Stimulated activated CD8-positive, alpha-beta memory T cell treated with anti-CD3 and anti-CD28 coated beads, Interleukin-12 subunit alpha, Interleukin-12 subunit beta, amount 100 ng/mL, for 24 hours (primary cell): ENCODE results near the gene SLC25A48.
"Not testable (repeated sequence)": the region's sequence is repeated elsewhere in the genome, so short reads cannot be mapped to it uniquely, and the experiment has no call there.

ENCODE experiments used
- DNase-seq: peaks from one replicate; pipeline ENCODE4 v3.0.0-alpha.2; 2020; ENCODE audit errors: extremely low read depth

Gene SLC25A48

DNA sequence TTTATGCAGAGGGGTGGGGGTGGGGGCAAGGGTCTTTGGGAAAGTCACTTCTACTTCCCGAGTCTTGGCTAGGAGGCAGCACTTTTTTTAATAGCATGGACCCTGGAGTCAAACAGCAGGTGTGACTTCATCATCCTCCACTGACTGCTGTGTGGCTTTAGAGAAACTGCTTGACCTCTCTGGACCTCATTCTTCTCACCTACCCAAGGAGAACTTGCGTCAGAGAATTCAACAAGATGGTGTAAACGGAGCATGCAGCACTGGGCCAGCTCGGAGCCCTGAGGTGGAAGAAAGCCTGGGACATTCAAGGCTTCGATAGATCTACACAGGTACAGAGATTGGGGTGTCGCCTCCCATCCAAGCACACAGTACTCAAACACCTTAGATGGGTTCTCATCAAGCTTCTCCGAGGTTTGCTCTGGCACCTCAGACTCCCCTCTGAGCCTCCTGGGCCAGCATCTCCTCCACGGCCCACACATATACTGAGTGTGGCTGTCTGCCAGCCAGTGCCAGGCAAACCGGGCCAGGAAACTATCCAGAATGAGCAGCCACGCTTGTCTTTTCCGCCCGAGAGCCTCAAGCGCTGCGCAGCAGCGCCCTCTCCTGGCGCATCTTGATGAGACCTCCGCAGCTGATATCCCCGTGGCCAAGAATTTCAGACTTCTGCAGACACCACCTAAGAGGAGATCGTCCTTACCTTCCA is 4.6 kb upstream of the SLC25A48 start:
- no peak for DNase-seq

DNA sequence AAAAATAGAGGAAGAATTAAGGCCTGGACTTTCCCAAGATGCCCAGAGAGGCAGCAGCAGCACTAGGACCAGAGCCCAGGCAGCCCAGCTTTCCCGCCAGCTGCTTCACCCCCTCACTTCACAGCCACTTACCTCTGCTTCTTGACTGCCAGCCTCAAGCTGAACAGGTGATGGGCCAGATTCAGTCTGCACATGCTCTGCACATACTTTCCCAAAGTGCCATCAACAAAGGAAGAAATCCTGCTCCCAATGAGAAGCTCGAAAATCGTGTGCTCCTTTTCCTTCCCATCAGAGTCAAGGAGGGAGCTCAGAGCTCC is 4.1 kb upstream of the SLC25A48 start:
- no peak for DNase-seq

- no peak for DNase-seq
Observed at GRCh38 chr5:135830876-135831275, 3.6 kb upstream of the SLC25A48 start.

DNA sequence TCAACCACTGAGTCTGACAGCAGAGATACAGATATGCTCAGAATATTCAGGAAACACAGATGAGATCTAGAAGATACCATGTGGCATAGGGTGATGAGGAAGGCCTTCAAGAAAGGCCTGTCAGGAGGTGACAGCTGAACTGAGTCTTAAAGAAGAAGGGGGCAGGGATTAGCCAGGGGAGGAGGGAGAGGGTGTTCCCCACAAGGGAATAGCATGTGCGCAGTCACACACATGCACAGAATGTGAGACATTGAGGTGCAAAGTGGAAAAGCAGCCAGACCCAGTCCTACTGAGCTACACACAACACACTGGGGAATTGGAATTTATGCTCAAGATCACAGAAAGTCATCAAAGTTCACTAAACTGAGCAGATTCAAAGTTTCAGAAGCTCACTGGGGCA is 3.0 kb upstream of the SLC25A48 start:
- no peak for DNase-seq

GRCh38 chr5:135831851-135832555 is 2.5 kb upstream of the SLC25A48 start:
- no peak for DNase-seq

DNA sequence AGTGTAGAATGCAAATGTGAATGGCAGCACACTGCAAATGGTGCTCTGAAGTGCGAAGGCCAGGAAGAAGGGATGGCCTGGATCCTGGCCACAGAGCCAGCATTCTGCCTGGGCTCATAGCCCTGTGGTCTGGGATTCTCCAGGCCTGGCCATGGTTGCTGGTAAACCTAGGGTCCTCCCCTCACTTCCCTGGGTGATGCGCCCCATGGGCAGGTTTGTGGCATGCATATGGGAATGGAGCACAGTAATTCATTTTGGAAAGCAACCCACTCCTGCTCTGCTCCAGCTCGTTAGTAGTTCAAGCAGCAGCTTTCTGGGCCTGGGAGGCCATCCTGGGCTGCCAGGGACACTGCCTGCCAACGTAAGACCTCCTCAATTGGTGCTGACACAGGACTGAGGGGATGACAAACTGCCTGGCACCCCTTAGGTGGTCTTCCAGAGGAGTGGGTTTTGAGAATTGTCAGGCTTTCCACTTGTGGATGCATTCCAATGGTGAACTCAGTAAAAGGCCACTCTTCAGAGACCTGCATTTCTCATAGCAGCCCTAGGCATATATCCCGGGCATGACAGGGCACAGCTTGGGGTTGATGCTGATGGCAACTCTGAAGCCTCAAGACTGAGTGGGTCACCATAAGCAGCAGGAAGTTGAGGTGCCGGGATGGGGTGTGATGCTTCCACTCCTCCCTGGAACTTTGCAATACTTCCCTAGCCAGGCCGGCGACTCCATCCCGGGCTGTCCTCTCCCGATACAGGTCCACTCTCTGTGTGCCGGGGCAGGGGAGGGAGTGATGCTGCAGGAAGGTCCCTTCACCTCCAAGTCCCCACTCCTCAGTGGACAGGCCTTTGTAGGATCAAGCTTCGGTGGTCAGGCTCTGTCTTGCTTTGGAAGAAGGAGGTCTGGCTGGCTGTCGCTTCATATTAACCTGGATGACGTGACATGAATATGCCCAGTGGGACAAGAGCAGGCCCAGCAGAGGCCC is 1.2 kb upstream of the SLC25A48 start:
- no peak for DNase-seq

GRCh38 chr5:135833961-135834638 is 363 bp upstream of the SLC25A48 start:
- no peak for DNase-seq

GRCh38 chr5:135835766-135836165 is 1.3 kb downstream of the SLC25A48 start:
- no peak for DNase-seq

- DNase-seq = not testable (repeated sequence)
Observed at GRCh38 chr5:135838395-135838794, 3.9 kb downstream of the SLC25A48 start.

- no peak for DNase-seq
Observed at GRCh38 chr5:135839566-135839965, 5.1 kb downstream of the SLC25A48 start.

DNA sequence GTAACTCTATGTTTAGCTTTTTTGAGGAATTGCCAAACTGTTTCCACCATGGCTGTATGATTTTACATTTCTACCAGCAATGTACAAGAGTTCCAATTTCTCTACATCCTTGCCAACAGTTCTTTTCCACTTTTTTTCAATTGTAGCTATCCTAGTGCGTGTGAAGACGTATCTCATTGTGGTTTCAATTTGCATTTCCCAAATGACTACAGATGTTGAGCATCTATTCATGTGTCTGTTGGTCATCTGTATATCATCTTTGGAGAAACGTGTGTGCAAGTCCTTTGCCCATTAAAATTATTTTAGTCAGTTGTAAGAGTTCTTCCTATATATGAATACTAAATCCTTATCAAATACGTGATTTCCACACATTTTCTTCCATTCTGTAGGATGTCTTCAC is 6.5 kb downstream of the SLC25A48 start:
- DNase-seq = no peak

DNA sequence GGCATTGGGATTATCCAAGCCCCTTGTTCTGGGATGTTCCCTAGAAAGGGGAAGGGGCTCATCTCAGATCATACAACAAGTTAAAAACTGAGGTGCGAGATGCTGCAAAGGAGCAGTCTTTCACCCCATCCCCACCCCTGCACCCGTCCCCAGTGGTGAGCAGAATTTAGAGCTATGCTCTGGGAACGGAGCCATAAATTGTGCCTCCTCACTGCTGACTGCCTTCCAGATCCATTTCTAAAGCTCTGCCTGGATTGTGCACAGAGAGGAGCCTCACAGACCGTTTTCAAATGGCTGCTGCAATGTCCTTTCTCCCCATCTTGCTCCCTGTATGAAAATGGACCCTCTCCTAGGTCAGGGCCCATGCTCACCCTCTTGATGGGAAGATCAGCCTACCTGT is 8.3 kb downstream of the SLC25A48 start:
- no peak for DNase-seq

DNA sequence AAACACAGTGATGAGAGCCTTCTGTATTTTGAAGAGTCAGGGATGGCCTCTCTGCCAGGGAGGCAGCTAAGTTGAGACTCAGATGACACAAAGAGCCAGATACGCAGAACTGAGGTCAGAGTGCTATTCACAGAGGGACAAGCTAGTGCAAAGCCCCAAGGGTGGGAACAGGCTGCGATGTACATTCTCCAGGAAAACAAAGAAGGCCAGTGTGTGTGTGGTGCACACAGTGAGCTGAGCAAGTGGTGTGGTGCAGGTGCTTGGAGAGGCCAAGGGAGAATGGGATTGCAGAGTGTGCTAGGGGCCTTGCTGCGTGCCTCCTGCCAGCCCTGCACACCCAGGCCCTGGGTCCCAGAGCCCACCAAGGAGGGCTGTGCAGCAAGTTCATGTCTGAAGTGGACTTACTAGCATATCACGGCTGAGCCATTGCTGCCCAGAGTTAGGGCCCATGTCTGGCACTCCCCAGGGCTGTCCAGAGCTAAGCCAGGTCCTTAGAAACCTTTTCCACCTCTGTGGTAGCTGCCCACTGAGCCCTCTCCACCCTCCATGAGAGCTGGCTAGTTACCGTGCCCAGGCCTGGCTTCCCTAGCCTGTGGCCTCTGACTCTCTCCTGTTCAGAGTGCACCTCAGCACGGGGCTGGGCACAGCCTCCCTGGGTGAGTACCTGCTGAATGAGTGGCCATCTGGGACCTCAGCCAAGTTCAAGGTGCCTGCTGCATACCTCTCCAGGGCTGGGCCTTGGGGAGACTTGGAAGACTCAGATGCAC is 9.3 kb downstream of the SLC25A48 start:
- DNase-seq = no peak

DNA sequence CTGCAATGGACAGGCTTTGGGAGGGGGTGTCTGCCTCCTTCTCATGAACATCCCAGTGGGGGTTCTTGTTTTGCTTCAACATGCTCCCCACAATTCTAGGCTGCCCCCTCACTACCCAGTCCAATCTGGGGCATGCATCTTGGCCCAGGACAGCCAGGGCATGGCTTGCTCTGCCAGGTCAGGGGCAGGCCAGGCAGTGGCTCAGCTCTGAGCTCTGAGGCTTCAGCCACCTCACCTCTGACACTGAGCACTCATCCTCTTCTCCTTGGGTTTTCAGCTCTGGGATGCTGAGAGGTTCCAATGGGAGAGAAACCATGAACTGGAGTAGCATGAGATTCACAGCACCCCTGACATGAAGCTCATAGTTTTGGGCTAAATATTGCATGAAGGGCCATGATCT is 11.8 kb downstream of the SLC25A48 start:
- DNase-seq = no peak

DNA sequence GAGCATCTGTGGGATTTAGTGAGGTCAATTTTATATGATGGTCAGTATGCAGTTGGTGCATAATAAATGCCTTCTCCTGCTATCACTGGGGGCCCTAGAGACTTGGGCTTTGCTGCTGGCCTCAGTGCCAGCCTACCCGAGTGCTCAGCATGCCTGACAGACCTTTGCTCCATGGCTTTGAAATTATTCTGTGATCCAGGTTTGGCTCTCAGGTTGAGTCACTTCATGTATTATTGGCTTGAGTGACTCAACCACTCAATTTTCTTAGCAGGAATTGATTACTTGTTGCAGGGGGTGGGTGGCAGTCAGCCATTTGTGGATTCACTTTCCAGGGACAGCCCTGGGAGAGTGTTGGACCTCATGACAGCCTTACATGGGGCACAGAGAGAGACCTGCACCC is 13.5 kb downstream of the SLC25A48 start:
- no peak for DNase-seq

GRCh38 chr5:135850231-135850630 is 15.8 kb downstream of the SLC25A48 start:
- DNase-seq = no peak

DNA sequence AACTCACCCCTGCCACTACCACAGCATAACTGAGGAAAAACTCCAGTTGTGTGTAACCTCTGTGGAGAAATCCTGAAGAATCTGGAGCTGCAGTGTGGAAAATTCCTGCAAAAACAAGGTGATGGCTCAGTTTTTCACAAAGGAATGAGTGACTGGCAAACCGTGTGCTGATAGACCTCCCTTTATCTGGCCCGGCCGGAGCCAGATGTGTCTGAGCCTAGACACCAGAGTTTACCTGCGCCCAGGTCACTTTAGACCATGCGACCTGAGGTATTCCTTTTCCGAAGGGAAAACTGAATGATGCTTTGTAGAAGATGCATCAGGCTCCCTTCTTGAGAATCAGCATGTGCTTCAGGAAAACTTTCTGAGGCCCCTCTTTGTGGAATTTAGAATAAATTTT is 16.2 kb downstream of the SLC25A48 start:
- no peak for DNase-seq

GRCh38 chr5:135851186-135851914 is 16.9 kb downstream of the SLC25A48 start:
- DNase-seq = no peak

GRCh38 chr5:135851915-135852845 is 17.7 kb downstream of the SLC25A48 start:
- no peak for DNase-seq
